Stimulated activated CD4-positive, alpha-beta T cell treated with anti-CD3 and anti-CD28 coated beads, Interleukin-1b, Interleukin-23, amount 100 ng/mL, for 48 hours (primary cell): ENCODE measurements around the gene PPP1R14B.

Experiments used
- DNase-seq: peaks from one replicate; pipeline ENCODE4 v3.0.0-alpha.2; 2020

PPP1R14B gene

DNA sequence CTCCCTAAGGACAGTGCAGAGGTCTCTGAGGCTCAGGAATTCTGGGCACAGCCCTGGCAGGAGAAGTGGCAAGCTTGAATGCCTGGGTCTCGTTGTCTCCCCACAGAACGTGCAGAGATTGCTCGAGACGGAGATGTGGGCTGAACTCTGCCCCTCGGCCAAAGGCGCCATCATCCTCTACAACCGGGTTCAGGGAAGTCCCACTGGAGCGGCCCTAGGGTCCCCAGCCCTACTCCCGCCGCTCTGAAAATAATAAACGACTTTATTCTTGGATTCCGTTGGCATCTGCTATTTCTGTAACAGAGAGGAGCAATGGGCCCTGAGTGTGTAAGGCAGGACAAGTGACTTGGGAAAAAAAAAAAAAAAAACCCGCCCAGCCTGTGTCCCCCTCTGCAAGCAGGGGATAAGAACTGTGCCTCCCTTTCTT is 17.0 kb downstream of the PPP1R14B start:
- no peak for DNase-seq

DNA sequence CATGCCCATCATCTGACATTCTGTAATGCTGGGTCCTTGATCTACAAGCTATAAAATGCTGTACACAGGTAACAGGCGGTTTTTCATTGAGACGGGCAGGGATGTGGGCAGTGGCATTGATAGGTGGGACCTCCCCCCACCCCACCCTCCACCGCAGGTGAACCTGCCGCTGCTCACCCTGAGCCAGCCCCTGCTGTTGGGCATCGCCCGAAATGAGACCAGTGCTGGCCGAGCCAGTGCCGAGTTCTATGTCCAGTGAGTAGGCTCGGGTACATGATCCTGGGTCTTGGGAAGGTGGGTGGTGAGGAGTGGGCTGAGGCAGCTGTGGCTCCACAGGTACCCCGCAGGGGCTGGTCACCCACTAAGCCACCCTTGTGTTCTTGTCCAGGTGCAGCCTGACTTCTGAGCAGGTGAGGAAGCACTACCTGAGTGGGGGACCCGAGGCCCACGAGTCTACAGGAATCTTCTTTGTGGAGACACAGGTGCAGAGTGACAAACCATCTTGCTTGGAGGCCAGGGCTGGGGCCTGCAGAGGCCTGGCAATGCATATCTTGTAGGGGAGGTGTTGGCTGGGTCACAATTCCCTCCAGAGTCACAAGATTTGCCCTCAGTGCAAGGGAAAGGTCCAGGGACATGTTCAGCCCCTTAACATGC is 17.5 kb downstream of the PPP1R14B start:
- DNase-seq = no peak

DNA sequence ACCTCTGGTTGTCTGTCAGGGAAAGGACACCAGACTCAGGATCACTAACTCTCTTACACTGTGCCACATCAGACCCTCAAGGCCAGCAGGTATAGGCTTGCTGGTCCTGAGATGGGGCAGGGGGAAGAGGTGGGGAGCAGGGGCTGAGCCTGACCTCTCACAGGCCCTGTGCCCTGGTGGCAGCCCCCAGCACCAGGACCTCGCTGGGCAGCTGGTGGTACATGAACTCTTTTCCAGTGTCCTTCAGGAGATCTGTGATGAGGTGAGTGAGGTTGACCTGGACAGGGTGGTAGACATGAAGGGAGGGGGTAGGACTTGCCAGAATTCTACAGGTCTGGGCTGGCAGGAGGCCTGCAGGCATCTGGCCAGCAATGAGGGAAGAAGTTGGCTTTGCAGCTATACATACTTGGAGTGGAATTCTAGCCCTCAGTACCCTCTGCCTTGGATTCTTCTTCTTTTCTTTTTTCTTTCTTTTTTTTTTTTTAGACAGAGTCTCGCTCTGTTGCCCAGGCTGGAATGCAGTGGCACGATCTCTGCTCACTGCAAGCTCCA is 19.3 kb downstream of the PPP1R14B start:
- DNase-seq = no peak

DNA sequence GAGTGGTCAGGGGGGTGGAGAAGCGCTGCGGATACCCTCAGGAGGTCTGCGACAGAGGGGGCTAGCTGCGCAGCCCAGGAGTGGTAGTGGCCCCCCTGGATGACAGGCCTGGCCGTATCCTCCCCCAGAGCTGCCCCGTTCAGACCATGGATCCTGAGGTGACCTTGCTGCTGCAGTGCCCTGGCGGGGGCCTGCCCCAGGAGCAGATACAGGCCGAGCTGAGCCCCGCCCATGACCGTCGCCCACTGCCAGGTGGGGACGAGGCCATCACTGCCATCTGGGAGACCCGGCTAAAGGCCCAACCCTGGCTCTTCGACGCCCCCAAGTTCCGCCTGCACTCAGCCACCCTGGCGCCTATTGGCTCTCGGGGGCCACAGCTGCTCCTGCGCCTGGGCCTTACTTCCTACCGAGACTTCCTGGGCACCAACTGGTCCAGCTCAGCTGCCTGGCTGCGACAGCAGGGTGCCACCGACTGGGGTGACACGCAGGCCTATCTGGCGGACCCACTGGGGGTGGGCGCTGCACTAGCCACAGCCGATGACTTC is 20.2 kb downstream of the PPP1R14B start:
- DNase-seq = peak; percentile 63

DNA sequence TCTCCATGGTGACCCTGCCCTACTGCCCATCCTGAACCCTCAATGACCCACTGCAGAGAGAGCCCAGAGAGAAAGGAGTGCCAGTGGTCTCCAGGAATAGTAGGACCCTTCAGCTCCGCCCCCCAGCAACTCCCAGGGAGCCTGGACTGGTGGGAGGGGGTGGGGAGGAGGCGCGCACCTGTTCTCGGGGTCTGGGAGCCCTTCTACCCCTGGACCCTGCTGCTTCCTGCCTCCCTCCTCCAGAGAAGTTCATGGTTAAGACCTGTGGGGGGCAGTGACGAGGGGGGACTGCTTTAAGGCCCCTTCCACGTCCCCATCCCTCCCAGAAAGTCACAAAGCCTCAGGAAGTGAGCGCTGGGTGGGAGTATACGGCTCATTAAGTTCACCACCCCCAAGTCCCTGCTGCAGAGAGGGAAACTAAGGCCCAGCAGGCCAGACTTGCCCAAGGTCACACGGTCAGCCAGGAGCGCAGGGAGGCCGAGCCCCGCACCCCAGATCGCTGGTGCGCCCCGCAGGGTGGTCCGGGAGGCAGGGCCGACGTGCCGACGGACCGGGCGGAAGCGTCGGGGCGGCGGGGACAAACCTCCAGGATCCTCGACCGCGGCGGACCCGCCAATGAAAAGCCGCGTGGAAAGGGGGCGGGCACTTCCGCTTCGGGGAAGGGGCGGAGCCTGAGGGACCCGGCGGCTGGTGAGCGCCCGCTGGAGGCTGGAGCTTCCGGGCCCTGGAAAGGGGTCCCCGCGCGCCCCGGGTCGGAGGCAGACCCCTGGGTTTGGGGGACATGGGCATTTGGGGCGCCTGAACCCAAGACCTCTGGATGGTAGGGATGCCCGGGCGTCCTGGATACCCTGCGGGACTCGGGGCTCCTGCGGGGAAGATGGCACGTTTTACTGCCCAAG is 20.9 kb downstream of the PPP1R14B start, which contains the start of the genes NUDT22 and TRPT1:
Gene NUDT22 (plus strand): TSS at position 667 of the 899 bp plus-strand sequence. CDS start 379 bp downstream, outside the sequence.
Gene TRPT1 (minus strand): TSS at position 579 of the 899 bp plus-strand sequence. CDS start 326 bp downstream, at position 253.
- peak; percentile 93 for DNase-seq

DNA sequence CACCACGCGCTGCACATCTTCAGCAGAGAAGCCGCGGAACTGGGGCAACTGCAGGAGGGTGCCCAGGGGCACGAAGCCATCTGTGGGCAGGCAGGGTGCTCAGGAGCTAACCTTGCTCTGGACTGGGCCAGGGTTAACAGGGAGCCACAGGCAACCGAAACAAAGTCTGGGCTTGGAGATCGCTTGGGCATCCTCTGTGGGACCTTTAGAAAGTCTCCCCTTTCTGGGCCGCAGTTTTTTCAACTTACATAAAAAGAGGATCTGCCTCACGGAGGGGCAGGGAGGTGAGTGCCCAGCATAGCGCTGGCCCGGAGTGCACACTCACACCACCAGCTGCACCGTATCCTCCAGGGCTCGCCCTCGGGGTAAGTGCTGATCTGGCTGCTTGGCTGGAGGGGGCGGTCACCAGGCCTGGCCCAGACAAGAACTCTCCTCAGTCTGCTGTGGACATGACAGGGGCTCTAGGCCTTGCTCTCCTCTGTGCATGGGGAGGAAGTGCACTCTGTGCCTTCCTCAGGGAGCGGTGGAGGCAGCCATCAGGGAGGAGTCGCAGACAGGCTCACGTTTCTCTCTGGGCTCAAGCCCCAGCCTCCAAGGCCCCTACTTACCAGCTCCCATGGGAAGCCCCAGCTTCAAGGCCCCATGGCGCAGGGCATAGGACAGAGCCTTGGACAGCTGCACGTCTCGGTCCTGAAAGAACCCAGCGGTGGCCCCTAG is 21.7 kb downstream of the PPP1R14B start:
- no peak for DNase-seq

DNA sequence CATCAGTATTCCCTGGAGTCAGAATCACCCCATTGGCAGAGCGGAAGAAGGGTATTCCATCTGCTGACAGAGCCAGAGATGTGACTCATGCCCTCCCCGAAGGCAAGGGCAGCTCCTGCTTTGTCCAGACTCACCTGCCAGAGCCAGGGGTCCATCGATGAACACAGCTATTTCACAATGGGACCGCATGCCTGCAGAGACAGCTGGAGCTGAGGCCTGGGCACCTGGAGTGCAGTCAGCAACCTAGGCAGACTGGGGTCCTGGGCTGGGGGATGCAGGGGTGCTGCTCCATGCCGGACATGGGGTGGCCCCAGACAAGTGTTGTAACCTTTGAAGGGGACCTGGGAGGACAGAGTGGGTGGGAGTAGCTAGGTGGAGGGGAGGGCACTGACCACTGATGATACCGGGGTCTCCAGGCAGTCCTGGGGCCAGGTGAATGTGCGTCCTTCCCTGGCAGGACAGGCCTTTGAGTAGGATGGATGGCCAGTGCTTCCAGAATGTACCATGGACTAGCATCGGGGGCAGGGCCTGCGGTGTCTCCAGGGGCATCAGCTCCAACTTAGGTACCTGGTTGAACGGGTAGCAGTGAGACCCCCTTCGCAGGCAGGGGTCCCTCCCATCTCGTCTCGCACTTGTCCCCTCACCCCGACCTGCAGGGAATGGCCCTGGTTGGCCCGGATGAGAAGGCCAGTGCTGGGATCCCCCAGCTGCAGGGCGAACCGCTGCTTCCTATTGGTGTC is 22.4 kb downstream of the PPP1R14B start:
- DNase-seq = no peak

DNA sequence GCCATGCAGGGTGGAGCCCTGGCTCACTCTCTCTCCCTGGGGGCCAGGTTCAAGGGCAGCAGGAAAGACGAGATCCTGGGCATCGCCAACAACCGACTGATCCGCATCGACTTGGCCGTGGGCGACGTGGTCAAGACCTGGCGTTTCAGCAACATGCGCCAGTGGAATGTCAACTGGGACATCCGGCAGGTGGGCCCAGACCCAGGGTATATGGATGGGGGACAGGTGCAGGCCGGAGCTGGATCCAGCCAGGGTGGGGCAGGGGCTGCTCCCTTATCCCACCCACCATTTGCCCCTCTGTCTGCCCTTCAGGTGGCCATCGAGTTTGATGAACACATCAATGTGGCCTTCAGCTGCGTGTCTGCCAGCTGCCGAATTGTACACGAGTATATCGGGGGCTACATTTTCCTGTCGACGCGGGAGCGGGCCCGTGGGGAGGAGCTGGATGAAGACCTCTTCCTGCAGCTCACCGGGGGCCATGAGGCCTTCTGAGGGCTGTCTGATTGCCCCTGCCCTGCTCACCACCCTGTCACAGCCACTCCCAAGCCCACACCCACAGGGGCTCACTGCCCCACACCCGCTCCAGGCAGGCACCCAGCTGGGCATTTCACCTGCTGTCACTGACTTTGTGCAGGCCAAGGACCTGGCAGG is 23.6 kb downstream of the PPP1R14B start:
- DNase-seq = no peak

DNA sequence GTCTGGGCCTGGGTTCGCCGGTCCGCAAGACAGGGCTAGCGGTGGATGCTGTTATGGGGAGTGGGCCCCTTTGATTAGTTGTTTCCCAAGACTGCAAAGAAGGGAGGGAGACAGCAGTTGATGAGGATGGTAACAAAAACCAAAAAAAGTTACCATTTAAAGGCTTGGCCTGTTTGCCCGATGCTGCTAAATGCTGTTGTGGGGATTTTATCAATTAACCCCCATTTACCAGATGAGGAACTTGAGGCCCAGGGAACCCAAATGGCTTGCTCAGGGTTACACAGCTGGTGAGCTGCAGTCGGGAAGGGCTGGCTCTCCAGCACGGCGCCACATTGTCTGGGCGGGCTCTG is 24.1 kb downstream of the PPP1R14B start:
- no peak for DNase-seq

DNA sequence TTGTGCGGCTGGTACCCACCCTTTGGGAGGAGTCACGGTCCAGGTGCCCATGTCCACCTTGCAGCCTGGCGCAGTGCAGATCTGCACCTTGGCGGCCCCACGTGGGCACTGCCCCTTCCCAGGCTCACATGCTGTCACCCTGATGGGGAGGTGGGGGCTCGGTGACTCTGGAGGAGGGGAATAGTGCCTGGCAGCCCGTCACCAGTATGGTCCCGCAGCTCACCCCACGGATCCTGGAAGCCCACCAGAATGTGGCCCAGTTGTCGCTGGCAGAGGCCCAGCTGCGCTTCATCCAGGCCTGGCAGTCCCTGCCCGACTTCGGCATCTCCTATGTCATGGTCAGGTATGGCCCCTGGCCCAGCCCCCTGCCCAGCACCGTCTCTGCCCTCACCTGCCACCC is 25.9 kb downstream of the PPP1R14B start:
- DNase-seq = no peak

DNA sequence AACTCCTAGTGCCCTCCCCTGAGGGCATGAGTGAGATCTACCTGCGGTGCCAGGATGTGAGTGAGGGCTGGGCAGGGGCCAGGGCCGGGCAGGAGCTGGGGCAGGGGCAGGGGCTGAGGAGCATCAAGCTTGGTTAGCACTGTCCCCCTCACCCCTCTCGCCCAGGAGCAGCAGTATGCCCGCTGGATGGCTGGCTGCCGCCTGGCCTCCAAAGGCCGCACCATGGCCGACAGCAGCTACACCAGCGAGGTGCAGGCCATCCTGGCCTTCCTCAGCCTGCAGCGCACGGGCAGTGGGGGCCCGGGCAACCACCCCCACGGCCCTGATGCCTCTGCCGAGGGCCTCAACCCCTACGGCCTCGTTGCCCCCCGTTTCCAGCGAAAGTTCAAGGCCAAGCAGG is 26.5 kb downstream of the PPP1R14B start:
- DNase-seq = no peak

DNA sequence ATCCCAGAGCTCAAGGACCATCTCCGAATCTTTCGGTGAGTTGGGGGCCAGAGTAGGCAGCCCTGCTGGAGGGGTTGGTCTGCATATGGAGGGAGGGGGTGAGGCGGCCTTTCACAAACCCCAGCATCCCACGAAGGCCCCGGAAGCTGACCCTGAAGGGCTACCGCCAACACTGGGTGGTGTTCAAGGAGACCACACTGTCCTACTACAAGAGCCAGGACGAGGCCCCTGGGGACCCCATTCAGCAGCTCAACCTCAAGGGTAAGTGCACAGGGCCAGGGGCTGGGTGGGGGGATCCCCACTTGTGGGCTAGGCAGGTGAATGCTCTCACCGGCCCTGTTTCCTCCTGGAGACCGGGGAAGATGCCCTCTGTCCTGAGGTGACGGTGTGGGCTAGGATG is 27.0 kb downstream of the PPP1R14B start:
- DNase-seq = no peak

DNA sequence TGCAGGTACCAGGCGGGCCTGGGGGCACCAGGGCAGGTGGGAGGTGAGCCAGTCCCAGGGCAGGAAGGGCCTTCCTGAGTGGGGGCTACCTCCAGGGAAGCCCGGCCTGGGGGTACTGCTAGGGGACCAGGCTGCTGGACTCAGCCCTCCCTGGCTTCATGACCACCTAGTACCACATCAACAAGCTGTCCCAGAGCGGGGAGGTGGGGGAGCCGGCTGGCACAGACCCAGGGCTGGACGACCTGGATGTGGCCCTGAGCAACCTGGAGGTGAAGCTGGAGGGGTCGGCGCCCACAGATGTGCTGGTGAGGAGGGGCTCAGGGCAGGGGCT is 27.4 kb downstream of the PPP1R14B start:
- no peak for DNase-seq

DNA sequence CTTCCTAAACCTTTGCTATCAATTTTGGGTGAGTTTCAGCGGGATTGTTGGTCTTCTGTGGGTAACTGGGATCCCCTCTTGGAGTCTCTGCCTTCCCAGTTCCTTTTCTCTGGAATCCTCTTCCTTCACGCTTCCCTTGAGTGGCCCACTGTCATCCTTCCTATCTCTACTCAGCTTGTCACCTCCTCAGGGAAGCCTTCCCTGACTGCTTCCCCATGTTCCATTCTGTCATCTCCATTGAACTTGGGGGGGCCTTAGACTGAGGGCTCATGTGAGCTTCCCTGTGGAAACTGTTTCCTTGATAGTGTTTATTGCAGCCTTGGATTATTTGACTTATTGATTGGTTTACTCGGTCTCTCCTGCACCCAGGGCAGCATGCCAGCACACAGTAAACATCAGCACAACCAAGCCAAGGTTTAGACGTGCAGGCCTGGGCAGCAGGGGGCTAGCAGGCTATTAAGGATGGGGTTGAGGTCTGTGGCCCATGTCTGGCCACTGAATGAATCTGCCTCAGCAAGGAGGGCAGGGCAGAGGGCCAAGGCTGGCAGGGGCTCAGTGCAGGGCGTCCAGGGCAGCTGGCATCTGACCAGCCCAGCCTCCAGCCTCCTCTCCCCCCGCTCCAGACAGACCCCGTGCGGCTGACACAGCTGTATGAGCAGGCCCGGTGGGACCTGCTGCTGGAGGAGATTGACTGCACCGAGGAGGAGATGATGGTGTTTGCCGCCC is 28.0 kb downstream of the PPP1R14B start:
- DNase-seq = no peak

DNA sequence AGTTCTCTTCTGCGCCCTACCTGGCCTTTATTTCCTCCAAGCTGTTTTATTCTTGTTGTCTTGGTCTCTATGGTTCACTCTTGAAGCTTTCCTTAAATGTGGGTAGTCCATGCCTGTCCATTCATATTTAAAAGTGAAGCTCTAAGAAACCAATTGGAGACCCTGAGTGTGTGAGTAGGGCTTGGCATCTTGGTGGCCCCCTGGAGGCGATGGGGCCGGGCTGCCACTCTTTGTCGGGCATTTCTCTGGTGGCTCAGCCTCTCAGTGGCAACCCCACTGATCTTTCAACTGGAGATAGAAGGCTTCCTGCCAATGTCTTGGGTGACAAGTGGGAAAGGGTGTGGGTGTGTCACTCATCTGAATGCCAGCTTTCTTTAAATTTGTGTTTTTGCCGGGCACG is 29.9 kb downstream of the PPP1R14B start:
- DNase-seq = no peak

DNA sequence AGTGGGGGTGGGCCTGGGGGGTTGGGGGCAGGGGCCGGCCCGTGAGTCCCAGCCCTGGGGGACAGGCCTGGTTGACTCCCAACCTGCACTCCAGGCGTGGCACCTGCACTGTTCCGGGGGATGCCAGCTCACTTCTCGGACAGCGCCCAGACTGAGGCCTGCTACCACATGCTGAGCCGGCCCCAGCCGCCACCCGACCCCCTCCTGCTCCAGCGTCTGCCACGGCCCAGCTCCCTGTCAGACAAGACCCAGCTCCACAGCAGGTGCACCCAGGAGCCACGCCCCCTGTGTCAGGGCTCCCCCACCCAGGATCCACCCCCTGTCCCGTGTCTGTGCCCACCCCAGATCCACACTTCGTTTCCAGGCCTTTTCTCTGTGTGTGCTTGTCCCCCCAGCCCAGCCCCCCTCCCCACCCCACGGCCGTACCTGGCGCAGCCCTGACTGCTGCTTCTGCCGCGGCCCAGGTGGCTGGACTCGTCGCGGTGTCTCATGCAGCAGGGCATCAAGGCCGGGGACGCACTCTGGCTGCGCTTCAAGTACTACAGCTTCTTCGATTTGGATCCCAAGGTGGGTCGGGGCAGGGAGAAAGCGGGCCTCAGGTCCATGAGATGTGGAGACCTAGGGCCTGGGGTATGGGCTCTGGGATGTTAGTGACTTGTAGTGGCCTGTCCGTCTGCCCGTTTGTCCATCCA is 35.4 kb downstream of the PPP1R14B start:
- DNase-seq = no peak

DNA sequence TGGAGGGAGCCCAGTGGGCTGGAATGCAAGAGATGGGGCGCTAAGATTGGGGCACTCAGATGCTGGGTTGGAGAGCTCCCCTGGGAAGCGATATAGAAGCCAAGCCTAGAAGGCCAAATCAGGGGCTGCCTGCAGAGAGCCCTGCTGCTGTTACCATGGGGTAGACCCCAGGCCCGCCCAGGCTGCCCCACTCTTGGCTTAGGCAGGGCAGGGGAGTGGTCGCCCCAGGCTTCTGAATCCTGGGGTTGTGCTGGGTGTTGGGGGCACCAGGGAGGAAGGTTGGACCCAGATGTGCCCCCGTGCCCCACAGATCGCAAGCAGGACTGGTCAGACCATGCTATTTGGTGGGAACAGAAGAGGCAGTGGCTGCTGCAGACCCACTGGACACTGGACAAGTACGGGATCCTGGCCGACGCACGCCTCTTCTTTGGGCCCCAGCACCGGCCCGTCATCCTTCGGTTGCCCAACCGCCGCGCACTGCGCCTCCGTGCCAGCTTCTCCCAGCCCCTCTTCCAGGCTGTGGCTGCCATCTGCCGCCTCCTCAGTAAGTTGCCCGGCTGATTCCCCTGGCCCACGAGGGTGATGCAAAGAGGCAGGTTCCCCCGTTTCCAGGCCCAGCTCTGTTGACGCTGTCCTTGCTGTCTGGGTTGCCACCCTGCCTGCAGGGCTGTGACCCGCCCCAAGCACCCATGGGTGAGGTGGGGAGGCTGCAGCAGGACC is 36.3 kb downstream of the PPP1R14B start:
- DNase-seq = no peak

DNA sequence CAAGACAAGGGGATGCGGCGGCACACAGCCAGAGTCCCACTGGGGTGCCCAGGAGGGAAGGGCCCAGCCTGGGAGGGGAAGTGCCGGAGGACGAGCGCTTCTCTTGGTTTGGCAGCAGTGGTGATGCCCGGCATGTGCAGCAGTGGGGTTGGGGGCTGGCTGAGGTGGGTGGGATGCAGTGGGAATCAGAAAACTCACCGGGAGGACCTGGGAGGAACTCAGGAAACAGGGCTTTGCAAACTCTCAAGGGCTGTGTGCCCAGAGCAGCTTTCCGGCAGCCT is 37.2 kb downstream of the PPP1R14B start:
- DNase-seq = no peak

DNA sequence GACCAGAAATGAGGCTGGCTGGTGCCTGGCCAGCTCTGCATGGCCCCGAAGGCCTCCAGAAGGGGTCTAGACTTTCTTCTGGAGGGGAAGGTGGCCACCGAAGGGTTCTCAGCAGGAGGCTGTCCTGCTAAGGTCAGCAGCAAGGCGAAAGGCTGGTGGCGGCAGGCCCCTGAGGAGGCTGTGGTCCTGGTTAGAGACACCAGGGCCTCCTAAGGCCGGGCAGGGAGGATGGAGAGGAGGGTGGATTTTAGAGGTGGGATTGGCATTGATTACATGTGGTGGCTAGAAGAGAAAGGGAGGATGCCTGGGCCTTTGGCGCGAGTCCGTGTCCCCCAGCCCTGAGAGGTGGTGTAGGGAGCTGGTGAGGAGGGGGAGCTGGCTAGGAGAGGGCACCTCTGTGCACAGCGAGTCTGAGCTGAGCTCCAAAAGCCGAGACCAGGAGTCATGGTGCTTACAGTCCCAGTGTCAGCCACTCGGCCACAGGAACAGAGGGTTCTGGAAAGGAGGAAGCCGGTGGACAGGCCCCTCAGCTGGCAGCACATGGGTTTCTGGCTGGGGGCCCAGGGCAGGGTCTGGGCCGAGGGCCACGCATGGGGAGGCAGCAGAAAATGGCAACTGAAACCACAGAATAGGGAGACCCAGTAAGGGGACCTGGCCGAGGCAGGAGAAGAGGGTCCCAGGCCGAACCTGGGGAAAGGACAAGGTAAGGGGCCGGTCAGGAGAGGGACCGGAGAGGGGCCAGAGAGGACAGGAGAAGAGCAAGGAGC is 37.8 kb downstream of the PPP1R14B start:
- DNase-seq = no peak
